ENCODE data around the gene LIPC.

Gene LIPC

GRCh38 chr15:58554758-58555157 is 123.0 kb downstream of the LIPC start:
- no peak for DNase-seq (ENCODE audit: low read depth)

- no peak for DNase-seq (ENCODE audit: low read depth)
Observed at GRCh38 chr15:58555162-58556027, 123.6 kb downstream of the LIPC start.

- no peak for DNase-seq (ENCODE audit: low read depth)
Observed at GRCh38 chr15:58556028-58556361, 124.2 kb downstream of the LIPC start.

- no peak for DNase-seq (ENCODE audit: low read depth)
Observed at GRCh38 chr15:58556541-58556940, 124.8 kb downstream of the LIPC start.

- DNase-seq (ENCODE audit: low read depth), result no peak
Observed at GRCh38 chr15:58558777-58559176, 127.0 kb downstream of the LIPC start.

- DNase-seq (ENCODE audit: low read depth), result no peak
Observed at GRCh38 chr15:58559904-58560588, 128.3 kb downstream of the LIPC start.

- DNase-seq (ENCODE audit: low read depth), result no peak
Observed at GRCh38 chr15:58561321-58561720, 129.5 kb downstream of the LIPC start.

GRCh38 chr15:58562135-58562534 is 130.3 kb downstream of the LIPC start:
- DNase-seq (ENCODE audit: low read depth), result no peak

- DNase-seq (ENCODE audit: low read depth), result no peak
Observed at GRCh38 chr15:58564981-58565380, 133.2 kb downstream of the LIPC start.

GRCh38 chr15:58565619-58566018 is 133.8 kb downstream of the LIPC start:
- no peak for DNase-seq (ENCODE audit: low read depth)

- no peak for DNase-seq (ENCODE audit: low read depth)
Observed at GRCh38 chr15:58566029-58566428, 134.2 kb downstream of the LIPC start.

- DNase-seq (ENCODE audit: low read depth), result no peak
Observed at GRCh38 chr15:58568157-58568571, 136.4 kb downstream of the LIPC start.

GRCh38 chr15:58569455-58569854 is 137.7 kb downstream of the LIPC start:
- no peak for DNase-seq (ENCODE audit: low read depth)

- DNase-seq (ENCODE audit: low read depth), result no peak
Observed at GRCh38 chr15:58571491-58571890, 139.7 kb downstream of the LIPC start.

GRCh38 chr15:58572521-58572920 is 140.7 kb downstream of the LIPC start:
- DNase-seq (ENCODE audit: low read depth), result no peak

- no peak for DNase-seq (ENCODE audit: low read depth)
Observed at GRCh38 chr15:58573270-58573669, 141.5 kb downstream of the LIPC start.

- no peak for DNase-seq (ENCODE audit: low read depth)
Observed at GRCh38 chr15:58574631-58575030, 142.8 kb downstream of the LIPC start.

- DNase-seq (ENCODE audit: low read depth), result no peak
Observed at GRCh38 chr15:58575045-58575786, 143.4 kb downstream of the LIPC start.

GRCh38 chr15:58576657-58577056 is 144.9 kb downstream of the LIPC start:
- DNase-seq (ENCODE audit: low read depth), result no peak

- DNase-seq (ENCODE audit: low read depth), result no peak
Observed at GRCh38 chr15:58582160-58582559, 150.4 kb downstream of the LIPC start.

- DNase-seq (ENCODE audit: low read depth), result no peak
Observed at GRCh38 chr15:58583171-58583908, 151.5 kb downstream of the LIPC start.

GRCh38 chr15:58584789-58585461 is 153.1 kb downstream of the LIPC start:
- DNase-seq (ENCODE audit: low read depth), result no peak
